ENCODE data around the gene DNMT3A. TPM values are rescaled to one million over a fixed set of nuclear protein-coding genes. Genes with fewer than 3 reads are reported as not detected.

Gene DNMT3A
- total and polyA plus RNA-seq, 2 donors from 2014 or later = 6.5 to 31.4 TPM

- no peak for FAIRE-seq
- no peak overlapping the region for H3K27ac ChIP-seq (ENCODE audit: low read depth in 2 of 2, low read length in 2 of 2)
These were observed 40.0 kb downstream of the DNMT3A start for GRCh38 chr2:25301453-25302352.

GRCh38 chr2:25300001-25300400 is 41.7 kb downstream of the DNMT3A start:
- H3K9ac ChIP-seq (ENCODE audit: low read length in 3 of 3) = no peak overlapping the region
- no peak overlapping the region for H3K27ac ChIP-seq (ENCODE audit: low read depth in 2 of 2, low read length in 2 of 2)
- H3K4me3 ChIP-seq (ENCODE audit: low read length in 3 of 3) = no peak overlapping the region
- FAIRE-seq = no peak
- peaks cover 0 to 20% (median 6%) of the 10 kb centered on the region in 3 donors for H3K4me1 ChIP-seq (ENCODE audit: control insufficient read depth in 2 of 3, insufficient read depth in 2 of 3, low read depth in 1 of 3, low read length in 3 of 3)
- no peak for TF ChIP-seq CTCF (IDR thresholded peaks at IDR 0.05; ENCODE audit: borderline replicate concordance, extremely low read depth, insufficient read depth)
- H3K9me3 ChIP-seq (ENCODE audit: control insufficient read depth in 2 of 3, insufficient read depth in 1 of 3, low read length in 3 of 3) = no peaks in the 10 kb centered on the region
- no peak for DNase-seq
- H3K27me3 ChIP-seq (ENCODE audit: control insufficient read depth, insufficient read depth, low read length) = no peaks in the 10 kb centered on the region
- intact Hi-C loops (cut with DNase I) = no loop called here
- peaks cover 0 to 24% (median 13%) of the 10 kb centered on the region in 3 donors for H3K36me3 ChIP-seq (ENCODE audit: control insufficient read depth in 2 of 3, insufficient read depth in 3 of 3, low read length in 3 of 3)

More at GRCh38 chr2:25301453-25302352, 40.0 kb downstream of the DNMT3A start:
- DNase-seq = no peak
- H3K36me3 ChIP-seq (ENCODE audit: control insufficient read depth in 2 of 3, insufficient read depth in 3 of 3, low read length in 3 of 3) = peaks cover 0 to 24% (median 15%) of the 10 kb centered on the region in 3 donors
- H3K9me3 ChIP-seq (ENCODE audit: control insufficient read depth in 2 of 3, insufficient read depth in 1 of 3, low read length in 3 of 3) = no peaks in the 10 kb centered on the region
- H3K4me1 ChIP-seq (ENCODE audit: control insufficient read depth in 2 of 3, insufficient read depth in 2 of 3, low read depth in 1 of 3, low read length in 3 of 3) = peaks cover 0 to 14% (median 0%) of the 10 kb centered on the region in 3 donors
- no peak overlapping the region for H3K4me3 ChIP-seq (ENCODE audit: low read length in 3 of 3)
- intact Hi-C loops (cut with DNase I) = no loop called here
- H3K27me3 ChIP-seq (ENCODE audit: control insufficient read depth, insufficient read depth, low read length) = no peaks in the 10 kb centered on the region
- H3K9ac ChIP-seq (ENCODE audit: low read length in 3 of 3) = no peak overlapping the region
- TF ChIP-seq CTCF (IDR thresholded peaks at IDR 0.05; ENCODE audit: borderline replicate concordance, extremely low read depth, insufficient read depth) = no peak

- H3K9me3 ChIP-seq (ENCODE audit: control insufficient read depth in 2 of 3, insufficient read depth in 1 of 3, low read length in 3 of 3) = no peaks in the 10 kb centered on the region
- FAIRE-seq (no peak), DNase-seq (peak in 1 of 5 donors; percentile 78)
- H3K9ac ChIP-seq (ENCODE audit: low read length in 3 of 3) = no peak overlapping the region
- no peak overlapping the region for H3K27ac ChIP-seq (ENCODE audit: low read depth in 2 of 2, low read length in 2 of 2)
- intact Hi-C loops (cut with DNase I) = no loop called here
- H3K4me1 ChIP-seq (ENCODE audit: control insufficient read depth in 2 of 3, insufficient read depth in 2 of 3, low read depth in 1 of 3, low read length in 3 of 3) = peaks cover 0 to 31% (median 11%) of the 10 kb centered on the region in 3 donors
- no peaks in the 10 kb centered on the region for H3K27me3 ChIP-seq (ENCODE audit: control insufficient read depth, insufficient read depth, low read length)
- no peak for TF ChIP-seq CTCF (IDR thresholded peaks at IDR 0.05; ENCODE audit: borderline replicate concordance, extremely low read depth, insufficient read depth)
- peaks cover 0 to 24% (median 13%) of the 10 kb centered on the region in 3 donors for H3K36me3 ChIP-seq (ENCODE audit: control insufficient read depth in 2 of 3, insufficient read depth in 3 of 3, low read length in 3 of 3)
- H3K4me3 ChIP-seq (ENCODE audit: low read length in 3 of 3) = no peak overlapping the region
These were observed 42.8 kb downstream of the DNMT3A start for GRCh38 chr2:25298776-25299431.
